K562 (cell line): ENCODE data around the gene BNC2.

Source experiments
- AFF4 ChIP-seq: sonication (generic); formaldehyde crosslinking; IDR thresholded peaks from 2 replicates; pipeline ENCODE4 v1.8.0; 2023; ENCODE audit warnings: mild to moderate bottlenecking, missing genetic modification reagents
- SMAD4 ChIP-seq: fragments of 250-450 bp; sonication (Bioruptor Pico); conservative IDR thresholded peaks from 2 replicates; pipeline ENCODE4 v1.8.0; 2021; ENCODE audit warnings: inconsistent platforms, mild to moderate bottlenecking, moderate library complexity

DNA sequence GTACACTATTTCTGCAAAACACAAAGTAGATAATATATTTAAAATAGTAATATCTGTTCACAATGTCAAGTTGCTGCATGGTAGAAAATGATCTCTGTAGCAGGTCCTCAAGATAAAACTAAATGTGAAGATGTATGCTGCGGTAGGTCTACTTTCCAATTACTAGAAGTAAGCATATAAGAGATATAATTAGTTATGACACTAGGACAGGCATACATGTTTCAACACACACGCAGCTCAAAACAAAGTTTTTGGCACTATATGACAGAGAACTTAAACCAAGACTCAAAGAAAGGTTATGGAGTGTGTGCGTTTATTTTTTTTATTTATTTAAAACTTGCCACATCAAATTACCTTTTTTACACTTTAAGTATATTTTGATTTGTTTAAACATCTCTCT is 23.5 kb downstream of the BNC2 start:
- TF ChIP-seq SMAD4 (CRISPR knock-in tag): no peak
- TF ChIP-seq AFF4: no peak
